GM23338 (cell line): ENCODE data around the gene COL4A6. TPM values are rescaled to one million over a fixed set of nuclear protein-coding genes. Genes with fewer than 3 reads are reported as not detected.

Experiments
- ATAC-seq: fragments of 200-7000 bp; cut with Tn5 transposase; 3 replicates; pipeline ENCODE4 v1.9.1; 2020
- DNase-seq: peaks from one replicate; pipeline ENCODE4 v3.0.0-alpha.2; 2015; ENCODE audit warnings: low spot score
- H2AFZ ChIP-seq: fragments of 200-600 bp; sonication (generic); 2 replicates; pipeline ENCODE4 v1.8.0; 2016; ENCODE audit warnings: antibody characterized with exemption, mild to moderate bottlenecking, moderate library complexity
- H3F3A ChIP-seq: fragments of 200-600 bp; sonication (generic); replicated peaks from 2 replicates; pipeline ENCODE4 v1.8.0; 2017; ENCODE audit warnings: antibody characterized with exemption, mixed run types, low read depth
- H3K27ac ChIP-seq: fragments of 200-600 bp; sonication (generic); 2 replicates; pipeline ENCODE4 v1.6.1; 2016; ENCODE audit warnings: low read depth
- H3K27me3 ChIP-seq: fragments of 200-600 bp; sonication (generic); 2 replicates; pipeline ENCODE4 v1.8.0; 2016; ENCODE audit warnings: mild to moderate bottlenecking, mixed run types, moderate library complexity; ENCODE audit not compliant: insufficient read depth
- H3K36me3 ChIP-seq: fragments of 200-600 bp; sonication (generic); 2 replicates; pipeline ENCODE4 v1.8.0; 2016; ENCODE audit warnings: mild to moderate bottlenecking; ENCODE audit not compliant: insufficient read depth
- H3K4me1 ChIP-seq: fragments of 200-600 bp; sonication (generic); 2 replicates; pipeline ENCODE4 v1.8.0; 2016; ENCODE audit warnings: mild to moderate bottlenecking, moderate library complexity; ENCODE audit not compliant: insufficient read depth
- H3K4me2 ChIP-seq: fragments of 200-600 bp; sonication (generic); 2 replicates; pipeline ENCODE4 v1.7.1; 2017; ENCODE audit warnings: mixed run types
- H3K4me3 ChIP-seq: fragments of 200-600 bp; sonication (generic); 2 replicates; pipeline ENCODE4 v1.6.1; 2016; ENCODE audit warnings: mixed run types
- H3K79me2 ChIP-seq: fragments of 200-600 bp; sonication (generic); replicated peaks from 2 replicates; pipeline ENCODE4 v1.8.0; 2017; ENCODE audit warnings: mild to moderate bottlenecking; ENCODE audit not compliant: insufficient read depth
- H3K9me2 ChIP-seq: fragments of 200-600 bp; sonication (generic); 2 replicates; pipeline ENCODE4 v1.8.0; 2017; ENCODE audit not compliant: insufficient read depth
- H4K20me1 ChIP-seq: fragments of 200-600 bp; sonication (generic); replicated peaks from 2 replicates; pipeline ENCODE4 v1.8.0; 2017; ENCODE audit warnings: mild to moderate bottlenecking; ENCODE audit not compliant: insufficient read depth
- H3K27ac Mint-ChIP-seq: 2 replicates; pipeline ENCODE4 v1.8.0; 2020; ENCODE audit warnings: inconsistent platforms, mild to moderate bottlenecking, moderate library complexity, mixed read lengths
- H3K27me3 Mint-ChIP-seq: 3 replicates; pipeline ENCODE4 v1.8.0; 2022; ENCODE audit warnings: low read depth, mild to moderate bottlenecking, moderate library complexity, mixed read lengths, inconsistent platforms; ENCODE audit not compliant: insufficient read depth, poor library complexity
- H3K36me3 Mint-ChIP-seq: 3 replicates; pipeline ENCODE4 v1.8.0; 2021; ENCODE audit warnings: low read depth, mild to moderate bottlenecking, inconsistent platforms, moderate library complexity, mixed read lengths
- H3K4me1 Mint-ChIP-seq: 3 replicates; pipeline ENCODE4 v1.8.0; 2020; ENCODE audit warnings: mild to moderate bottlenecking, inconsistent platforms, mixed read lengths
- H3K4me3 Mint-ChIP-seq: 3 replicates; pipeline ENCODE4 v1.8.0; 2021; ENCODE audit warnings: moderate library complexity, mild to moderate bottlenecking, inconsistent platforms, mixed read lengths
- H3K9me3 Mint-ChIP-seq: 3 replicates; pipeline ENCODE4 v1.8.0; 2020; ENCODE audit warnings: moderate library complexity, mild to moderate bottlenecking, inconsistent platforms, mixed read lengths
- EZH2phosphoT487 ChIP-seq: fragments of 200-600 bp; sonication (generic); IDR thresholded peaks from one replicate; pipeline ENCODE4 v1.8.1; 2018; ENCODE audit warnings: antibody characterized with exemption; ENCODE audit not compliant: unreplicated experiment
- JUNB ChIP-seq: IDR thresholded peaks from one replicate; pipeline ENCODE4 v1.6.1; 2016; ENCODE audit warnings: antibody characterized with exemption; ENCODE audit not compliant: unreplicated experiment
- NANOG ChIP-seq: IDR thresholded peaks from 2 replicates; pipeline ENCODE4 v1.6.1; 2016; ENCODE audit warnings: antibody characterized with exemption, borderline replicate concordance
- POLR2AphosphoS5 ChIP-seq: IDR thresholded peaks from 2 replicates; pipeline ENCODE4 v1.6.1; 2016; ENCODE audit warnings: antibody characterized with exemption, low read depth
- STAT1 ChIP-seq: IDR thresholded peaks from one replicate; pipeline ENCODE4 v1.6.1; 2016; ENCODE audit warnings: antibody characterized with exemption; ENCODE audit not compliant: unreplicated experiment
- ZNF114 ChIP-seq: fragments of 250-450 bp; sonication (Bioruptor Pico); IDR thresholded peaks from 2 replicates; pipeline ENCODE4 v1.5.0; 2020; ENCODE audit warnings: mild to moderate bottlenecking, moderate library complexity
- ZNF331 ChIP-seq: fragments of 250-450 bp; sonication (Bioruptor Pico); IDR thresholded peaks from 2 replicates; pipeline ENCODE4 v1.5.0; 2020; ENCODE audit warnings: low read depth, mild to moderate bottlenecking, moderate library complexity
- ZNF462 ChIP-seq: fragments of 250-450 bp; sonication (Bioruptor Pico); IDR thresholded peaks from 2 replicates; pipeline ENCODE4 v1.5.0; 2020; ENCODE audit warnings: mild to moderate bottlenecking, moderate library complexity
- polyA plus RNA-seq: library from polyadenylated mRNA; unstranded; fragments of >200 nt; fragmentation: Nextera tagmentation; extraction: Ambion mirVana; gene quantifications from 2 replicates; pipeline ENCODE4 v1.2.1, GENCODE V29; 2016
- total RNA-seq: library from RNA; depleted of rRNA; stranded (reverse); fragments of >200 nt; shearing (Covaris generic); gene quantifications from 2 replicates; pipeline ENCODE4 v1.2.3, GENCODE V29; 2014
- TF ChIP-seq, protein P1 (sequence below): IDR thresholded peaks from one replicate; pipeline ENCODE4 v1.6.1; 2018; ENCODE audit warnings: antibody characterized with exemption; ENCODE audit not compliant: unreplicated experiment
- TF ChIP-seq, protein P2 (sequence below), 2 experiments: fragments of 200-600 bp in 1 of 2; sonication (generic) in 1 of 2; conservative IDR thresholded peaks; 2 replicates each; pipeline versions ENCODE4 v1.5.1 to v1.6.1; 2016 to 2017; ENCODE audit warnings: antibody characterized with exemption in 2 of 2, low read depth in 2 of 2, mild to moderate bottlenecking in 2 of 2, moderate library complexity in 1 of 2

Gene COL4A6
- total and polyA plus RNA-seq, 2 experiments from 2014 or later = 4.1 to 15.2 TPM

- ATAC-seq (no peak), DNase-seq (no peak)
- no peaks in the 10 kb centered on the region for H3K36me3 ChIP-seq
- H3F3A ChIP-seq = no peaks in the 10 kb centered on the region
- H3K27ac ChIP-seq = no peak overlapping the region
- H3K27me3 Mint-ChIP-seq = no peaks in the 10 kb centered on the region
- H3K4me1 ChIP-seq = no peaks in the 10 kb centered on the region
- peaks cover 9% of the 10 kb centered on the region for H3K4me1 Mint-ChIP-seq
- no peaks in the 10 kb centered on the region for H3K79me2 ChIP-seq
- H4K20me1 ChIP-seq = no peaks in the 10 kb centered on the region
- no peaks in the 10 kb centered on the region for H3K27me3 ChIP-seq
- no peaks in the 10 kb centered on the region for H3K9me2 ChIP-seq
- H3K4me2 ChIP-seq = no peak overlapping the region
- H3K4me3 Mint-ChIP-seq = no peak overlapping the region
- TF ChIP-seq ZNF462 (CRISPR knock-in tag) (no peak), POLR2AphosphoS5 (no peak), STAT1 (no peak), NANOG (no peak), ZNF331 (CRISPR knock-in tag) (no peak), JUNB (no peak), ZNF114 (CRISPR knock-in tag) (no peak), EZH2phosphoT487 (no peak)
- TF ChIP-seq, protein P1, sequence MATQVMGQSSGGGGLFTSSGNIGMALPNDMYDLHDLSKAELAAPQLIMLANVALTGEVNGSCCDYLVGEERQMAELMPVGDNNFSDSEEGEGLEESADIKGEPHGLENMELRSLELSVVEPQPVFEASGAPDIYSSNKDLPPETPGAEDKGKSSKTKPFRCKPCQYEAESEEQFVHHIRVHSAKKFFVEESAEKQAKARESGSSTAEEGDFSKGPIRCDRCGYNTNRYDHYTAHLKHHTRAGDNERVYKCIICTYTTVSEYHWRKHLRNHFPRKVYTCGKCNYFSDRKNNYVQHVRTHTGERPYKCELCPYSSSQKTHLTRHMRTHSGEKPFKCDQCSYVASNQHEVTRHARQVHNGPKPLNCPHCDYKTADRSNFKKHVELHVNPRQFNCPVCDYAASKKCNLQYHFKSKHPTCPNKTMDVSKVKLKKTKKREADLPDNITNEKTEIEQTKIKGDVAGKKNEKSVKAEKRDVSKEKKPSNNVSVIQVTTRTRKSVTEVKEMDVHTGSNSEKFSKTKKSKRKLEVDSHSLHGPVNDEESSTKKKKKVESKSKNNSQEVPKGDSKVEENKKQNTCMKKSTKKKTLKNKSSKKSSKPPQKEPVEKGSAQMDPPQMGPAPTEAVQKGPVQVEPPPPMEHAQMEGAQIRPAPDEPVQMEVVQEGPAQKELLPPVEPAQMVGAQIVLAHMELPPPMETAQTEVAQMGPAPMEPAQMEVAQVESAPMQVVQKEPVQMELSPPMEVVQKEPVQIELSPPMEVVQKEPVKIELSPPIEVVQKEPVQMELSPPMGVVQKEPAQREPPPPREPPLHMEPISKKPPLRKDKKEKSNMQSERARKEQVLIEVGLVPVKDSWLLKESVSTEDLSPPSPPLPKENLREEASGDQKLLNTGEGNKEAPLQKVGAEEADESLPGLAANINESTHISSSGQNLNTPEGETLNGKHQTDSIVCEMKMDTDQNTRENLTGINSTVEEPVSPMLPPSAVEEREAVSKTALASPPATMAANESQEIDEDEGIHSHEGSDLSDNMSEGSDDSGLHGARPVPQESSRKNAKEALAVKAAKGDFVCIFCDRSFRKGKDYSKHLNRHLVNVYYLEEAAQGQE = no peak
- TF ChIP-seq, protein P2, sequence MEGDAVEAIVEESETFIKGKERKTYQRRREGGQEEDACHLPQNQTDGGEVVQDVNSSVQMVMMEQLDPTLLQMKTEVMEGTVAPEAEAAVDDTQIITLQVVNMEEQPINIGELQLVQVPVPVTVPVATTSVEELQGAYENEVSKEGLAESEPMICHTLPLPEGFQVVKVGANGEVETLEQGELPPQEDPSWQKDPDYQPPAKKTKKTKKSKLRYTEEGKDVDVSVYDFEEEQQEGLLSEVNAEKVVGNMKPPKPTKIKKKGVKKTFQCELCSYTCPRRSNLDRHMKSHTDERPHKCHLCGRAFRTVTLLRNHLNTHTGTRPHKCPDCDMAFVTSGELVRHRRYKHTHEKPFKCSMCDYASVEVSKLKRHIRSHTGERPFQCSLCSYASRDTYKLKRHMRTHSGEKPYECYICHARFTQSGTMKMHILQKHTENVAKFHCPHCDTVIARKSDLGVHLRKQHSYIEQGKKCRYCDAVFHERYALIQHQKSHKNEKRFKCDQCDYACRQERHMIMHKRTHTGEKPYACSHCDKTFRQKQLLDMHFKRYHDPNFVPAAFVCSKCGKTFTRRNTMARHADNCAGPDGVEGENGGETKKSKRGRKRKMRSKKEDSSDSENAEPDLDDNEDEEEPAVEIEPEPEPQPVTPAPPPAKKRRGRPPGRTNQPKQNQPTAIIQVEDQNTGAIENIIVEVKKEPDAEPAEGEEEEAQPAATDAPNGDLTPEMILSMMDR (conservative IDR thresholded peaks at IDR 0.05; ENCODE audit: low read depth in 2 of 2) = no peak
- peaks cover 3% of the 10 kb centered on the region; the same call in 1 of the 3 replicates for H3K36me3 Mint-ChIP-seq
- H2AFZ ChIP-seq = no peak overlapping the region
- H3K9me3 Mint-ChIP-seq = no peaks in the 10 kb centered on the region; the same call in 2 of the 3 replicates
- no peak overlapping the region for H3K4me3 ChIP-seq
- no peak overlapping the region for H3K27ac Mint-ChIP-seq
These were observed 264.3 kb downstream of the COL4A6 start for GRCh38 chrX:108173874-108174273.
